ENCODE results near the gene CSGALNACT2. TPM values are rescaled to one million over a fixed set of nuclear protein-coding genes. Genes with fewer than 3 reads are reported as not detected.

Gene CSGALNACT2
- total RNA-seq, 1 experiment from 2014 or later: 22.3 TPM

DNA sequence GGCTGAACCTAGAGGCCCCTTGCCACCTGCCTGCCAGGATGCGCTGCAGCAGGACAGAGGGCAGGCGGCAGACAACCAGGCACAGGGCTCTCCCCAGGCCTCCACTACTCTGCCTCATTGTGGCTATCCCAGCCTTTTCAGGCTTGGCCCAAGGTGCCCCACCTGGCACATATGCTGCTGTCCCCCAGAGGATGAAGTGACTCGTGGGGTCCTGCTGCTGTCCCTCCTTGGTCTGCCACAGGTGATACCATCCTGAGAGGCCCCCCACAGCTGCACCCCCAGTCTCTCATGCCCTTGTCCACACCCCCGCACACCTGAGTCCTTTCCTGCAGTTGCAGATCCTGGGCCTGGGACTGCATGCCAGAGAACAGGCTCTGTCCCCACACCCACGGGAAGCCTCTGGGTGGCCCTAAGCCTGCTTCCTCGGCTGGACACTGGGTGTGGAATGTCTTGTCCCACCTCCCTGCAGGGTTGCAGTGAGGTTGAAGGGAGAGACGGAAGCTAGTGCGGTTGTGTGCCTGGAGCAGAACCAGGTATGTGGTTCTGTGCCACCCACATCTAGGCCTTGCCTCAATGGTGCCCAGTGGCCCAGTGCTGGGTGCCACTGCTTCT, 73.3 kb downstream of the CSGALNACT2 start:
- intact Hi-C loops (cut with micrococcal nuclease; ENCODE audit: unreplicated experiment) (no loop called here), in situ Hi-C loops (cut with HindIII; ENCODE audit: low pct_unique_long_range_greater_than_20kb, low sequenced_read_pairs) (no loop called here)
- no peaks in the 10 kb centered on the region for H3K36me3 ChIP-seq (ENCODE audit: control insufficient read depth, insufficient read depth, low read length)
- H3K4me3 ChIP-seq (ENCODE audit: low read depth in 2 of 2, low read length in 2 of 2): no peak overlapping the region
- no peaks in the 10 kb centered on the region for H3K27me3 ChIP-seq (ENCODE audit: control insufficient read depth, insufficient read depth, low read length)
- DNase-seq (ENCODE audit: low read depth, low spot score) (no peak), ATAC-seq (peak; percentile 13; the same call in 1 of the 2 replicates)
- H3K27ac ChIP-seq (ENCODE audit: low read length): no peak overlapping the region
- ChIA-PET CTCF (no interaction called here), POLR2A (no interaction called here)
- H3K4me1 ChIP-seq (ENCODE audit: control insufficient read depth, insufficient read depth, low read length): peaks cover 26% of the 10 kb centered on the region
- BruUV-seq (replicated peaks): no TSS peak
- H3K9me3 ChIP-seq (ENCODE audit: control insufficient read depth, insufficient read depth, low read depth, low read length): no peaks in the 10 kb centered on the region
- TF ChIP-seq, protein P1, sequence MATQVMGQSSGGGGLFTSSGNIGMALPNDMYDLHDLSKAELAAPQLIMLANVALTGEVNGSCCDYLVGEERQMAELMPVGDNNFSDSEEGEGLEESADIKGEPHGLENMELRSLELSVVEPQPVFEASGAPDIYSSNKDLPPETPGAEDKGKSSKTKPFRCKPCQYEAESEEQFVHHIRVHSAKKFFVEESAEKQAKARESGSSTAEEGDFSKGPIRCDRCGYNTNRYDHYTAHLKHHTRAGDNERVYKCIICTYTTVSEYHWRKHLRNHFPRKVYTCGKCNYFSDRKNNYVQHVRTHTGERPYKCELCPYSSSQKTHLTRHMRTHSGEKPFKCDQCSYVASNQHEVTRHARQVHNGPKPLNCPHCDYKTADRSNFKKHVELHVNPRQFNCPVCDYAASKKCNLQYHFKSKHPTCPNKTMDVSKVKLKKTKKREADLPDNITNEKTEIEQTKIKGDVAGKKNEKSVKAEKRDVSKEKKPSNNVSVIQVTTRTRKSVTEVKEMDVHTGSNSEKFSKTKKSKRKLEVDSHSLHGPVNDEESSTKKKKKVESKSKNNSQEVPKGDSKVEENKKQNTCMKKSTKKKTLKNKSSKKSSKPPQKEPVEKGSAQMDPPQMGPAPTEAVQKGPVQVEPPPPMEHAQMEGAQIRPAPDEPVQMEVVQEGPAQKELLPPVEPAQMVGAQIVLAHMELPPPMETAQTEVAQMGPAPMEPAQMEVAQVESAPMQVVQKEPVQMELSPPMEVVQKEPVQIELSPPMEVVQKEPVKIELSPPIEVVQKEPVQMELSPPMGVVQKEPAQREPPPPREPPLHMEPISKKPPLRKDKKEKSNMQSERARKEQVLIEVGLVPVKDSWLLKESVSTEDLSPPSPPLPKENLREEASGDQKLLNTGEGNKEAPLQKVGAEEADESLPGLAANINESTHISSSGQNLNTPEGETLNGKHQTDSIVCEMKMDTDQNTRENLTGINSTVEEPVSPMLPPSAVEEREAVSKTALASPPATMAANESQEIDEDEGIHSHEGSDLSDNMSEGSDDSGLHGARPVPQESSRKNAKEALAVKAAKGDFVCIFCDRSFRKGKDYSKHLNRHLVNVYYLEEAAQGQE (IDR thresholded peaks at IDR 0.05; ENCODE audit: insufficient read depth in 1 of 2, low read depth in 2 of 2, low read length in 1 of 2): no peak
- no peak for TF ChIP-seq POLR2AphosphoS5 (IDR thresholded peaks at IDR 0.05; ENCODE audit: low read depth, low read length)
- TF ChIP-seq, protein P2, sequence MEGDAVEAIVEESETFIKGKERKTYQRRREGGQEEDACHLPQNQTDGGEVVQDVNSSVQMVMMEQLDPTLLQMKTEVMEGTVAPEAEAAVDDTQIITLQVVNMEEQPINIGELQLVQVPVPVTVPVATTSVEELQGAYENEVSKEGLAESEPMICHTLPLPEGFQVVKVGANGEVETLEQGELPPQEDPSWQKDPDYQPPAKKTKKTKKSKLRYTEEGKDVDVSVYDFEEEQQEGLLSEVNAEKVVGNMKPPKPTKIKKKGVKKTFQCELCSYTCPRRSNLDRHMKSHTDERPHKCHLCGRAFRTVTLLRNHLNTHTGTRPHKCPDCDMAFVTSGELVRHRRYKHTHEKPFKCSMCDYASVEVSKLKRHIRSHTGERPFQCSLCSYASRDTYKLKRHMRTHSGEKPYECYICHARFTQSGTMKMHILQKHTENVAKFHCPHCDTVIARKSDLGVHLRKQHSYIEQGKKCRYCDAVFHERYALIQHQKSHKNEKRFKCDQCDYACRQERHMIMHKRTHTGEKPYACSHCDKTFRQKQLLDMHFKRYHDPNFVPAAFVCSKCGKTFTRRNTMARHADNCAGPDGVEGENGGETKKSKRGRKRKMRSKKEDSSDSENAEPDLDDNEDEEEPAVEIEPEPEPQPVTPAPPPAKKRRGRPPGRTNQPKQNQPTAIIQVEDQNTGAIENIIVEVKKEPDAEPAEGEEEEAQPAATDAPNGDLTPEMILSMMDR (IDR thresholded peaks at IDR 0.05): no peak
- TF ChIP-seq TCF7L2 (IDR thresholded peaks at IDR 0.05; ENCODE audit: low read depth, low read length): no peak
- no peak for TF ChIP-seq SIN3A (IDR thresholded peaks at IDR 0.05; ENCODE audit: borderline replicate concordance, insufficient read depth, low read depth, low read length)

DNA sequence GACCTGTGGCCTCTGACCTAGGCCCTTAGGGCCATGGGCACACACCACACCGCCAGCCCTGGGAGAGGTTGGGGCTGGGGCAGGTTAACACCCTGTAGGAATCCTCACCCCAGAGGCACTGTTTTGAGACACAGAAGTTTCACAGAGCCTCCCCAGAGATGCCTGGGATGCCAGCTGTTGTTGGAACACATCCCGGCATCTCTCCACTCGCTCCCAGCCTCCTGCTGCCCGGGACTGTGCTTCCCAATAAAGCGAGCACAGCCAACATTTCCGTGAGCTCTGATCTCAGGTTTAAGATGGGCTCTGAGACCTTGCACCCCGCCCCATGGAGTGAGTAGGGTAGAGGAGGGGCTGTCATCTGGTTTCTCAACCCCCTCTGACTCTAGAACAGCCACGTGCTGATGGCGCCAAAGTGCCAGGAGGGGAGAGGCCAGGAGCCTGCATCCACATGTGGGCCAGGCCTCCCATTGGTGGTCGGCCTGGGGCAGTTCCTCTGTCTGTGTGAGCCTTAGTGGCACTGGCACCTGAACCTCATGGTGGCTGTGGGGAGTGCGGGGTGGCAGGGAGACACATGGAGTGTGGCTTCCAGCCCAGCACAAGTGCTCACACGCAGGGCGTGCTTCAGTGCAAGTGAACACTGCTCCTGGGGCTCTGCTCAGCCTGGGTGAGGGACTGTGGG, 73.9 kb downstream of the CSGALNACT2 start:
- POLR2A ChIA-PET: no interaction called here
- no peaks in the 10 kb centered on the region for H3K9me3 ChIP-seq (ENCODE audit: control insufficient read depth, insufficient read depth, low read depth, low read length)
- TF ChIP-seq, protein P2 (IDR thresholded peaks at IDR 0.05): no peak
- TF ChIP-seq SIN3A (IDR thresholded peaks at IDR 0.05; ENCODE audit: borderline replicate concordance, insufficient read depth, low read depth, low read length): no peak
- TF ChIP-seq, protein P1 (IDR thresholded peaks at IDR 0.05; ENCODE audit: insufficient read depth in 1 of 2, low read depth in 2 of 2, low read length in 1 of 2): no peak
- TF ChIP-seq POLR2AphosphoS5 (IDR thresholded peaks at IDR 0.05; ENCODE audit: low read depth, low read length): no peak
- TF ChIP-seq TCF7L2 (IDR thresholded peaks at IDR 0.05; ENCODE audit: low read depth, low read length): no peak
- no peak overlapping the region for H3K27ac ChIP-seq (ENCODE audit: low read length)
- BruUV-seq (replicated peaks): no TSS peak
- CTCF ChIA-PET: no interaction called here
- H3K4me1 ChIP-seq (ENCODE audit: control insufficient read depth, insufficient read depth, low read length): peaks cover 26% of the 10 kb centered on the region
- in situ Hi-C loops (cut with HindIII; ENCODE audit: low pct_unique_long_range_greater_than_20kb, low sequenced_read_pairs): no loop called here
- ATAC-seq: no peak
- H3K4me3 ChIP-seq (ENCODE audit: low read depth in 2 of 2, low read length in 2 of 2): no peak overlapping the region
- DNase-seq (ENCODE audit: low read depth, low spot score): no peak
- no peaks in the 10 kb centered on the region for H3K27me3 ChIP-seq (ENCODE audit: control insufficient read depth, insufficient read depth, low read length)
- intact Hi-C loops (cut with micrococcal nuclease; ENCODE audit: unreplicated experiment): no loop called here
- no peaks in the 10 kb centered on the region for H3K36me3 ChIP-seq (ENCODE audit: control insufficient read depth, insufficient read depth, low read length)

Data from Panc1 (cell line).